Transverse colon (tissue), 4 donors: ENCODE data around the gene CCDC51. TPM values are rescaled to one million over a fixed set of nuclear protein-coding genes. Genes with fewer than 3 reads are reported as not detected.
A peak's percentile ranks its signal among the peaks of the same experiment; 100 is the strongest.

Experiments
- DNase-seq: peaks from one replicate; pipeline ENCODE4 v3.0.0-alpha.2; 2019
- H3K27ac ChIP-seq, 4 donors: fragments of 200-600 bp; sonication (generic); 2 replicates each; pipeline ENCODE4 v1.5.1; 2016 to 2018; ENCODE audit warnings: inconsistent platforms in 4 of 4
- H3K27me3 ChIP-seq: fragments of 200-600 bp; sonication (generic); 2 replicates; pipeline ENCODE4 v1.5.1; 2017; ENCODE audit warnings: inconsistent platforms
- H3K36me3 ChIP-seq, 4 donors: fragments of 200-600 bp; sonication (generic); 2 replicates each; pipeline ENCODE4 v1.5.1; 2017 to 2019; ENCODE audit warnings: inconsistent platforms in 4 of 4
- H3K4me1 ChIP-seq, 4 donors: fragments of 200-600 bp; sonication (generic); 2 replicates each; pipeline ENCODE4 v1.5.1; 2017 to 2020; ENCODE audit warnings: inconsistent platforms in 4 of 4
- H3K4me3 ChIP-seq, 4 donors: fragments of 200-600 bp; sonication (generic); 1 replicate in 1 of 4; 2 replicates in 3 of 4; pipeline versions ENCODE4 v1.5.1 to v1.6.1; 2017 to 2019; ENCODE audit warnings: inconsistent platforms in 4 of 4
- H3K9me3 ChIP-seq, 2 donors: fragments of 200-600 bp; sonication (generic); 2 replicates each; pipeline ENCODE4 v1.5.1; 2017 to 2019; ENCODE audit warnings: inconsistent platforms in 2 of 2
- EP300 ChIP-seq: sonication (generic); formaldehyde crosslinking; IDR thresholded peaks from one replicate; pipeline ENCODE4 v1.6.1; 2017; ENCODE audit warnings: antibody characterized with exemption, low read depth
- POLR2A ChIP-seq: fragments of 450-650 bp; IDR thresholded peaks from one replicate; pipeline ENCODE4 v1.6.1; 2016; ENCODE audit warnings: antibody characterized with exemption, mild to moderate bottlenecking, moderate library complexity
- POLR2AphosphoS5 ChIP-seq, 3 donors: sonication (generic); formaldehyde crosslinking; IDR thresholded peaks; one replicate each; pipeline ENCODE4 v1.6.1; 2016; ENCODE audit warnings: antibody characterized with exemption in 3 of 3
- WGBS, 2 donors: methylation state at CpG; one replicate each; pipeline ENCODE4 v1.1.5; 2018; ENCODE audit warnings: low coverage in 1 of 2; 5-methylcytosine and 5-hydroxymethylcytosine counted together
- in situ Hi-C, 4 donors: fragments of 200-750 bp; cut with MboI; loops; one replicate each; pipeline versions ENCODE4 v1.15.0 to v1.15.1; 2017; ENCODE audit warnings: low sequenced_read_pairs in 3 of 4, low pct_ligation_motif_present in 1 of 4, low pct_unique_long_range_greater_than_20kb in 1 of 4
- intact Hi-C: fragments of 100-400 bp; cut with DNase I; formaldehyde crosslinking; loops from one replicate; pipeline ENCODE4 v1.15.1; 2023; ENCODE audit warnings: low total_unique reads
- total RNA-seq, 4 donors: library from RNA; depleted of rRNA; stranded (reverse); fragments of >200 nt; gene quantifications; one replicate each; pipeline ENCODE4 v1.1.0, GENCODE V29; 2016
- TF ChIP-seq, protein P1 (sequence below), 5 experiments: fragments of 200-600 bp in 3 of 5; fragments of 450-650 bp in 2 of 5; sonication (generic) in 3 of 5; IDR thresholded peaks; 1 replicate in 2 of 5; 2 replicates in 3 of 5; pipeline ENCODE4 v1.5.1; 2016 to 2017; ENCODE audit warnings: antibody characterized with exemption in 5 of 5, inconsistent platforms in 3 of 5, mild to moderate bottlenecking in 2 of 5, moderate library complexity in 1 of 5

Gene CCDC51
- total RNA-seq, 4 donors from 2014 or later: 2.8 to 14.1 (median 8.2) TPM

DNA sequence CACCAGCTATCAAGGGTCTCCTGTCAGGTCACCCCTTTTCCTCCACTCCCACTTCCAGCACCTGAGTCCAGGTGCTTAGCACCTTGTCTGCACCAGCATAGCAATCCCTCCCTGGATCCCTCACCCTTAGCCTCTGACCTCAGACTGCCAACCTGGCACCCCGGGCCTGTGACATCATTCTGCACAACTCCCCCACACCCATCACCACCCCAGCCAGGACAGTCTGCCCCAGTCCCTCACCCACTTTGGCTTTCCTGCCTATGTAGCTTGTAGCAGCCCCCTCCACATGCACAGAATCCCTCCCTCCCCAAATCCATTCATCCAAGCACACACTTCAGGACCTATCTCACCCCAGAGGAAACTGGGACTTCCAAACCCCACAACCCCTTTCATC, 9.2 kb downstream of the CCDC51 start:
- intact Hi-C loops (loop anchor here (2.0 to 10.0 kb wide), 2 partner anchors 28 to 156 kb away; no protein-coding TSS in a partner anchor), in situ Hi-C loops (loop anchor here in 1 of 4 donors (10.0 kb wide), 1 partner anchor 156 kb away; no protein-coding TSS in a partner anchor)
- WGBS, 2 donors: 73 to 83% methylated on average over 1 of the region's 1 CpG
- H3K9me3 ChIP-seq: no peaks in the 10 kb centered on the region
- no peak for DNase-seq
- H3K4me1 ChIP-seq: peaks cover 34 to 70% (median 59%) of the 10 kb centered on the region in 4 donors
- H3K4me3 ChIP-seq: no peak overlapping the region
- H3K27me3 ChIP-seq: no peaks in the 10 kb centered on the region
- no peaks in the 10 kb centered on the region for H3K36me3 ChIP-seq
- no peak for TF ChIP-seq POLR2AphosphoS5 (IDR thresholded peaks at IDR 0.05)
- TF ChIP-seq, protein P1, sequence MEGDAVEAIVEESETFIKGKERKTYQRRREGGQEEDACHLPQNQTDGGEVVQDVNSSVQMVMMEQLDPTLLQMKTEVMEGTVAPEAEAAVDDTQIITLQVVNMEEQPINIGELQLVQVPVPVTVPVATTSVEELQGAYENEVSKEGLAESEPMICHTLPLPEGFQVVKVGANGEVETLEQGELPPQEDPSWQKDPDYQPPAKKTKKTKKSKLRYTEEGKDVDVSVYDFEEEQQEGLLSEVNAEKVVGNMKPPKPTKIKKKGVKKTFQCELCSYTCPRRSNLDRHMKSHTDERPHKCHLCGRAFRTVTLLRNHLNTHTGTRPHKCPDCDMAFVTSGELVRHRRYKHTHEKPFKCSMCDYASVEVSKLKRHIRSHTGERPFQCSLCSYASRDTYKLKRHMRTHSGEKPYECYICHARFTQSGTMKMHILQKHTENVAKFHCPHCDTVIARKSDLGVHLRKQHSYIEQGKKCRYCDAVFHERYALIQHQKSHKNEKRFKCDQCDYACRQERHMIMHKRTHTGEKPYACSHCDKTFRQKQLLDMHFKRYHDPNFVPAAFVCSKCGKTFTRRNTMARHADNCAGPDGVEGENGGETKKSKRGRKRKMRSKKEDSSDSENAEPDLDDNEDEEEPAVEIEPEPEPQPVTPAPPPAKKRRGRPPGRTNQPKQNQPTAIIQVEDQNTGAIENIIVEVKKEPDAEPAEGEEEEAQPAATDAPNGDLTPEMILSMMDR (IDR thresholded peaks at IDR 0.05): no peak
- TF ChIP-seq EP300: no peak
- no peak for TF ChIP-seq POLR2A
- H3K27ac ChIP-seq: peak overlapping the region; percentile 90 to 97 (median 92)

GRCh38 chr3:48429960-48430707, 9.8 kb downstream of the CCDC51 start, which contains the start of gene PLXNB1:
Gene PLXNB1, minus strand, starts transcription at chr3:48430086. Its CDS starts 5,475 bp downstream, at chr3:48424611.
- TF ChIP-seq POLR2A: peak; percentile 61
- no peak for TF ChIP-seq POLR2AphosphoS5 (IDR thresholded peaks at IDR 0.05)
- no peaks in the 10 kb centered on the region for H3K9me3 ChIP-seq
- H3K27me3 ChIP-seq: no peaks in the 10 kb centered on the region
- no peaks in the 10 kb centered on the region for H3K36me3 ChIP-seq
- H3K4me1 ChIP-seq: peaks cover 38 to 70% (median 62%) of the 10 kb centered on the region in 4 donors
- DNase-seq: peak; percentile 84
- intact Hi-C loops (loop anchor here (2.0 to 10.0 kb wide), 2 partner anchors 27 to 155 kb away; no protein-coding TSS in a partner anchor), in situ Hi-C loops (loop anchor here in 1 of 4 donors (10.0 kb wide), 1 partner anchor 155 kb away; no protein-coding TSS in a partner anchor)
- 17 to 22% methylated on average over 3 to 15 of the region's 15 CpGs for WGBS, 2 donors
- H3K27ac ChIP-seq: peak within 1 kb of the TSS; percentile 90 to 97 (median 92)
- H3K4me3 ChIP-seq: peak within 1 kb of the TSS; percentile 56 to 83 (median 69)

DNA sequence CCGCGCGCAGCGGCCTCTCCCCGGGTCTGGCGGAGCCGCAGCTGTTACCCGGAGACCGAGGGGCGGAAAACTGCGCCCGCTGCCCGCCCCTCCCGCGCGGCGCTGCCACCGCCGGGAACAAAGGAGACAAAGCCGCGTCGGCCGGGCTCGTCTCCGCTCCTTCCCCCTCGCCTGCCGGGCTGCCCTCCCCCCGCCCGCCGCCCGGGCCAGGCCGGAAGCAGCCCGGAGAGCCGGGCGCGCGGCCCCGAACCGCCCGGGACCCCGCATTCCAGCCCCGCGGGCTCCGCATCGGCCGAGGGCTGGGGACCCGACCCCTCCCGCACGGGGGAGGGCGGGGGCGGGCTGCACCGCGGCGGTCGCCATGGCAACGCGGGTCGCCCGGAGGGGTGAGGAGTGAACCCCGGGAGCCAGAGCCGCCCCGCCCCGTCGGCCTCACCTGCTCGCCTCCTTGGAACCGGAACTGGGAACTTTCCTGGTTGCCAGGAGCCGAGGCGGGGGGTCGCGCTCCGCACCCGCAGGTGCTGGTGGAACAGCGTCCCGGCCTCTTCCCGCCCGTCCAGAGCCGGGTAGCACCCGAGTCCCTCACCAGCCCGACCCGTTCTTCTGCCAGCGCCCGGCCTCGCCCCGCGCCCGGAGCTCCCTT, 10.5 kb downstream of the CCDC51 start:
- in situ Hi-C loops: no loop called here
- intact Hi-C loops: no loop called here

DNA sequence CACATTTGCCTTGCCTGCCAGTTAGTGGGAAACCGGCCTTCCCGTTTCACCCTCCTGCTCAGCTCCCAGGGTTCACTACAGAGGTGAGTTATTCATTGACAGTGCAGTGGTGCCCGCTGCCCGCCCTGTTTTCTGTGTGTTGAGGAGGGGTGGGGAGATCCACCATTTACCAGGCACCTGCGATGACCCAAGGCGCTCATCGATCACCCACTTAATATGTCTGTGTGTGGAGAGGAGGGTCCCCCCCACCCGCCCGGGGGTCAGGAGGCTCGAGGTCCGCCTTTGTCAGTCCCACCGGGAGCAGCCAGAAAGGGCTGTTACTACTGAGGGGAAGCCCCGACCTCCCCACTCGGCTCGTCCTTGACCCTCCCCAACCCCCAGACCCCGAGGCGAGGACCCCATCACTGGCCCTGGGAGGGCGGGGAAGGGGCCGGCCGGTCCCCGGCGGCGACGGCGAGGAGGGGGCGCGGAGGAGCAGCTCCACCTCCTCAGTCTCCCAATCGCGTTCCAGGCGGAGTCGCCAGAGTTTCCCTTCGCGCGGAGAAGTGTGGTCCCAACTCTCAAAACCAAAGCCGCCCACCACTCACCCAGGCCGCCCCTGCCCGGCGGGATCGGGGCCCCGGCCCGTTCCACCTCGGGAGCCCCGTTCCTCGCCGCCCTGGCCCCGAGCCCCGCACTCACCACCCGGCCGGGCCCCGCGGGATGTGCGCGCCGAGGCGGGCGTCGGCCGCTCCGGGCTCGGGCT, 11.2 kb downstream of the CCDC51 start:
- Histone ChIP-seq H3K36me3 (no peaks in the 10 kb centered on the region), H3K9me3 (no peaks in the 10 kb centered on the region), H3K4me1 (peaks cover 36 to 60% (median 54%) of the 10 kb centered on the region in 4 donors), H3K4me3 (peak overlapping the region; percentile 56 to 83 (median 69)), H3K27ac (peak overlapping the region; percentile 90 to 97 (median 92)), H3K27me3 (no peaks in the 10 kb centered on the region)
- DNase-seq: peak; percentile 80
- TF ChIP-seq POLR2A (peak; percentile 61), EP300 (no peak), POLR2AphosphoS5 (IDR thresholded peaks at IDR 0.05) (peak in 2 of 3 donors; percentile 65 to 72)
- TF ChIP-seq, protein P1 (IDR thresholded peaks at IDR 0.05): no peak
- WGBS, 2 donors: 9% methylated on average over 40 of the region's 60 CpGs; no CpG with 5 or more reads in 1 of the 2 donors
- intact Hi-C loops: no loop called here
- in situ Hi-C loops: no loop called here

More for the DNA sequence above, 10.5 kb downstream of the CCDC51 start:
- peak overlapping the region; percentile 56 to 83 (median 69) for H3K4me3 ChIP-seq
- no peaks in the 10 kb centered on the region for H3K9me3 ChIP-seq
- H3K4me1 ChIP-seq: peaks cover 39 to 67% (median 60%) of the 10 kb centered on the region in 4 donors
- no peaks in the 10 kb centered on the region for H3K27me3 ChIP-seq
- peak overlapping the region; percentile 90 to 97 (median 92) for H3K27ac ChIP-seq
- TF ChIP-seq POLR2AphosphoS5 (IDR thresholded peaks at IDR 0.05): peak in 1 of 3 donors; percentile 57
- no peak for TF ChIP-seq EP300
- TF ChIP-seq, protein P1 (IDR thresholded peaks at IDR 0.05): no peak
- 4% methylated on average over 34 of the region's 86 CpGs; no CpG with 5 or more reads in 1 of the 2 donors for WGBS, 2 donors
- DNase-seq: peak; percentile 80
- H3K36me3 ChIP-seq: no peaks in the 10 kb centered on the region
